ENCODE data around the gene AGMO.

The AGMO gene

DNA sequence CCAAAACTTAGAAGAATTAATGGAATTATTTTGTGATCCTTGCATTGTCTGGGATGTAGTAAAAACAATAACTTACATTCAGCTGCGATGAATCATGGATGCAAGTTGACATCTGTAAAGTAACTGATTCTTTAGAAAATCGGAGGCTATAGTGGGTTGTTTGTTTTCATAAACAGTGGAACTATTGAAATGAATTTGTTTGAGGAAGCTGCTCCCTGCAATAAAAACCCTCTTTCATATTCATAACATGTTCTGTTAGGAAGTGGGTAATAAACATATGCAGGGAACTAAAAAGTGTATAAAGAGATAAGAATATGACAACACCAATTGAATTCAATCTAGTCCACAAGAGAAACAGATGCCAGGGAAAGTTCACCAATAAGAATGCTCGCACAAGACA, 53.6 kb downstream of the AGMO start:
- no peak for DNase-seq (ENCODE audit: low read depth)
- no peak overlapping the region for H3K4me3 ChIP-seq (ENCODE audit: low read depth, low read length)
- TF ChIP-seq POLR2A (IDR thresholded peaks at IDR 0.05; ENCODE audit: extremely low read depth, insufficient read length): no peak
- TF ChIP-seq MYC (IDR thresholded peaks at IDR 0.05; ENCODE audit: low read depth, low read length): no peak
- TF ChIP-seq, protein P1, sequence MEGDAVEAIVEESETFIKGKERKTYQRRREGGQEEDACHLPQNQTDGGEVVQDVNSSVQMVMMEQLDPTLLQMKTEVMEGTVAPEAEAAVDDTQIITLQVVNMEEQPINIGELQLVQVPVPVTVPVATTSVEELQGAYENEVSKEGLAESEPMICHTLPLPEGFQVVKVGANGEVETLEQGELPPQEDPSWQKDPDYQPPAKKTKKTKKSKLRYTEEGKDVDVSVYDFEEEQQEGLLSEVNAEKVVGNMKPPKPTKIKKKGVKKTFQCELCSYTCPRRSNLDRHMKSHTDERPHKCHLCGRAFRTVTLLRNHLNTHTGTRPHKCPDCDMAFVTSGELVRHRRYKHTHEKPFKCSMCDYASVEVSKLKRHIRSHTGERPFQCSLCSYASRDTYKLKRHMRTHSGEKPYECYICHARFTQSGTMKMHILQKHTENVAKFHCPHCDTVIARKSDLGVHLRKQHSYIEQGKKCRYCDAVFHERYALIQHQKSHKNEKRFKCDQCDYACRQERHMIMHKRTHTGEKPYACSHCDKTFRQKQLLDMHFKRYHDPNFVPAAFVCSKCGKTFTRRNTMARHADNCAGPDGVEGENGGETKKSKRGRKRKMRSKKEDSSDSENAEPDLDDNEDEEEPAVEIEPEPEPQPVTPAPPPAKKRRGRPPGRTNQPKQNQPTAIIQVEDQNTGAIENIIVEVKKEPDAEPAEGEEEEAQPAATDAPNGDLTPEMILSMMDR (IDR thresholded peaks at IDR 0.05; ENCODE audit: low read depth, low read length): no peak
- TF ChIP-seq, protein P2, sequence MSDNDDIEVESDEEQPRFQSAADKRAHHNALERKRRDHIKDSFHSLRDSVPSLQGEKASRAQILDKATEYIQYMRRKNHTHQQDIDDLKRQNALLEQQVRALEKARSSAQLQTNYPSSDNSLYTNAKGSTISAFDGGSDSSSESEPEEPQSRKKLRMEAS (IDR thresholded peaks at IDR 0.05; ENCODE audit: low read depth, low read length): no peak

GRCh38 chr7:15507708-15508107, 54.1 kb downstream of the AGMO start:
- no peak for DNase-seq (ENCODE audit: low read depth)
- no peak overlapping the region for H3K4me3 ChIP-seq (ENCODE audit: low read depth, low read length)
- TF ChIP-seq POLR2A (IDR thresholded peaks at IDR 0.05; ENCODE audit: extremely low read depth, insufficient read length) (no peak), MYC (IDR thresholded peaks at IDR 0.05; ENCODE audit: low read depth, low read length) (no peak)
- TF ChIP-seq, protein P1 (IDR thresholded peaks at IDR 0.05; ENCODE audit: low read depth, low read length): no peak
- TF ChIP-seq, protein P2 (IDR thresholded peaks at IDR 0.05; ENCODE audit: low read depth, low read length): no peak

- no peak for DNase-seq (ENCODE audit: low read depth)
- TF ChIP-seq POLR2A (IDR thresholded peaks at IDR 0.05; ENCODE audit: extremely low read depth, insufficient read length) (no peak), MYC (IDR thresholded peaks at IDR 0.05; ENCODE audit: low read depth, low read length) (no peak)
- TF ChIP-seq, protein P1 (IDR thresholded peaks at IDR 0.05; ENCODE audit: low read depth, low read length): no peak
- TF ChIP-seq, protein P2 (IDR thresholded peaks at IDR 0.05; ENCODE audit: low read depth, low read length): no peak
- no peak overlapping the region for H3K4me3 ChIP-seq (ENCODE audit: low read depth, low read length)
Measured at GRCh38 chr7:15507171-15507570, 54.6 kb downstream of the AGMO start.

- no peak overlapping the region for H3K4me3 ChIP-seq (ENCODE audit: low read depth, low read length)
- TF ChIP-seq MYC (IDR thresholded peaks at IDR 0.05; ENCODE audit: low read depth, low read length): no peak
- TF ChIP-seq, protein P2 (IDR thresholded peaks at IDR 0.05; ENCODE audit: low read depth, low read length): no peak
- no peak for TF ChIP-seq POLR2A (IDR thresholded peaks at IDR 0.05; ENCODE audit: extremely low read depth, insufficient read length)
- TF ChIP-seq, protein P1 (IDR thresholded peaks at IDR 0.05; ENCODE audit: low read depth, low read length): no peak
- no peak for DNase-seq (ENCODE audit: low read depth)
Measured at GRCh38 chr7:15505761-15506160, 56.1 kb downstream of the AGMO start.

- TF ChIP-seq MYC (IDR thresholded peaks at IDR 0.05; ENCODE audit: low read depth, low read length) (no peak), POLR2A (IDR thresholded peaks at IDR 0.05; ENCODE audit: extremely low read depth, insufficient read length) (no peak)
- TF ChIP-seq, protein P1 (IDR thresholded peaks at IDR 0.05; ENCODE audit: low read depth, low read length): no peak
- TF ChIP-seq, protein P2 (IDR thresholded peaks at IDR 0.05; ENCODE audit: low read depth, low read length): no peak
- DNase-seq (ENCODE audit: low read depth): no peak
- no peak overlapping the region for H3K4me3 ChIP-seq (ENCODE audit: low read depth, low read length)
Measured at GRCh38 chr7:15504351-15504750, 57.5 kb downstream of the AGMO start.
